NCI-H2227 (cell line): ENCODE data around the gene NFILZ.
A peak's percentile ranks its signal among the peaks of the same experiment; 100 is the strongest.

Experiments used
- DNase-seq: peaks from one replicate; lab custom pipeline; 2025; ENCODE audit not compliant: unreplicated experiment; lab: John Stamatoyannopoulos, UW

NFILZ gene

GRCh38 chr19:8629996-8630683, at the start of gene NFILZ:
Gene NFILZ (plus strand): TSS chr19:8630633. CDS start chr19:8676766, 46,133 bp downstream.
- no peak for DNase-seq

GRCh38 chr19:8580710-8581281, 49.6 kb upstream of the NFILZ start:
- DNase-seq: peak; percentile 77

- DNase-seq: peak; percentile 43
Measured at GRCh38 chr19:8584965-8585893, 45.2 kb upstream of the NFILZ start.

GRCh38 chr19:8585894-8586750, 44.3 kb upstream of the NFILZ start:
- DNase-seq: peak; percentile 71

- no peak for DNase-seq
Measured at GRCh38 chr19:8589177-8589714, 41.2 kb upstream of the NFILZ start.

GRCh38 chr19:8592231-8593009, 38.0 kb upstream of the NFILZ start:
- DNase-seq: peak; percentile 99

- DNase-seq: no peak
Measured at GRCh38 chr19:8593931-8594330, 36.5 kb upstream of the NFILZ start.

- no peak for DNase-seq
Measured at GRCh38 chr19:8595651-8596050, 34.8 kb upstream of the NFILZ start.

GRCh38 chr19:8596168-8596567, 34.3 kb upstream of the NFILZ start:
- no peak for DNase-seq

- DNase-seq: no peak
Measured at GRCh38 chr19:8600064-8600463, 30.4 kb upstream of the NFILZ start.

GRCh38 chr19:8600816-8601215, 29.6 kb upstream of the NFILZ start:
- no peak for DNase-seq

GRCh38 chr19:8601796-8602195, 28.6 kb upstream of the NFILZ start:
- DNase-seq: no peak

- no peak for DNase-seq
Measured at GRCh38 chr19:8605514-8605913, 24.9 kb upstream of the NFILZ start.

- no peak for DNase-seq
Measured at GRCh38 chr19:8607386-8607785, 23.0 kb upstream of the NFILZ start.

- no peak for DNase-seq
Measured at GRCh38 chr19:8608941-8609278, 21.5 kb upstream of the NFILZ start.

GRCh38 chr19:8609279-8610040, 21.0 kb upstream of the NFILZ start:
- peak; percentile 58 for DNase-seq

- DNase-seq: peak; percentile 45
Measured at GRCh38 chr19:8610041-8610935, 20.1 kb upstream of the NFILZ start, which contains the start of gene ADAMTS10. Gene ADAMTS10 (minus strand): TSS chr19:8610715. CDS start chr19:8605710, 5,005 bp downstream.

GRCh38 chr19:8610936-8611300, 19.5 kb upstream of the NFILZ start:
- no peak for DNase-seq
